HG02973 (cell line): ENCODE data around the gene ZDHHC14.
A peak's percentile ranks its signal among the peaks of the same experiment; 100 is the strongest.
"Not testable (repeated sequence)": the region's sequence is repeated elsewhere in the genome, so short reads cannot be mapped to it uniquely, and the experiment has no call there.

Experiments used
- ATAC-seq: cut with Tn5 transposase; IDR thresholded peaks from one replicate; pipeline ENCODE4 v1.9.1; 2021; ENCODE audit warnings: moderate library complexity; ENCODE audit not compliant: unreplicated experiment

The ZDHHC14 gene

GRCh38 chr6:157380779-157381561 lies at the start of gene ZDHHC14:
ZDHHC14 (plus strand) TSS chr6:157381190.
- peak; percentile 73 for ATAC-seq

- no peak for ATAC-seq
Observed at GRCh38 chr6:157332813-157333212, 48.2 kb upstream of the ZDHHC14 start.

- no peak for ATAC-seq
Observed at GRCh38 chr6:157333537-157333936, 47.5 kb upstream of the ZDHHC14 start.

DNA sequence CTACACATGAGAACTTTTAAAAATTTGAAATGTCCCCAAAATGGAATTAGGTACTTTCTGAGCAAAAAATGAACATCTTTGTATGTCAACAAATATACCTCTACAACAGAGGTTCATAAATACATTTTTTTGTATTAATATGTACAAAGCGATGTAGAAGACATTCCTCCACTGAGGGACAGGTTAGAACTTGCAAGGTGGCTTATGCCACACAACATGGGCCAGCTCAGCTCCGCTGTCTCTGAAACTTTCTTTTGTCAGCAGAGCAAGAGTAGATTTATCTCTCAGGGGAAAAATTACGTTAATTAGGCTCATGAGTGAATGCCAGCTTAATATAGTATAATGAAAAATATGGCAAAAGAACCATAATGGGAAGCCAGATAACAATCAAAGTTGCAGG lies 47.0 kb upstream of the ZDHHC14 start:
- no peak for ATAC-seq

DNA sequence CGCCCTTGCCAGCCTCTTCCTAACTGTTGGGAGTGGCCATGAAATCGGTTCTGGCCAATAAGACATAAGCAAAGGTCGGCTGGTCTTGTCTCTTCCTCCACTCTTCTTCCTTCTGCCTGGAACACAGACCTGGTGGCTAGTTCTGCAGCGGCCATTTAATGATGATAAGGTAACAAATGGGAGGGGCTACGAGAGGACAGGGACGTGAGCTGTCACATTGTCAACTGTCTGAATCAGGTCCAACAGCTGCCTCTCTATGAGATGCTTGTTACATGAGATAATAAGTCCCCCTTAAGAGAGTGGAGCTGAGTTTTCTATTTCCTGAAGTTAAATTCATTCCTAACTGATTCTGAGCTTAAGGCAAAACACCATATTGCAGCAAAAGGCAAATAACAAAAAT lies 45.2 kb upstream of the ZDHHC14 start:
- no peak for ATAC-seq

- not testable (repeated sequence) for ATAC-seq
Observed at GRCh38 chr6:157337276-157337675, 43.7 kb upstream of the ZDHHC14 start.

GRCh38 chr6:157337751-157338150 lies 43.2 kb upstream of the ZDHHC14 start:
- no peak for ATAC-seq

DNA sequence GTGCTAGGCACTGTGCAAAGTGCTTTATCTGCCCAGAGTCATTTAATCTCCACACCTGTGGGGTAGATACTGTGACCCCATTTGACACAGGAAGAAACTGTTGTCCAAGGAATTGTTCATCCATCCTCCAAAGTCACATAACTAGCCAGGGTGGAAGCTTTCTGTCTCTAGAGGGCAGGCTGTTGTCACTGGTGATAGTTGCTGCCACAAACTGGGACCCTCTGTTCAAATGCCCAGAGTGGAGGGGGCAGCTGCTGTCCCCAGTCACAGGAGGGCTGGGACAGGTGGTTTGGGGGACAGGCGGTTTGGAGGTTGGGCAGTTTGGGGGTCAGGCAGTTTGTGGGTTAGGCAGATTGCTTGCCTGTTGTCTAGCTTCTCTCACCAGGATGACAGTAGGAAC lies 41.6 kb upstream of the ZDHHC14 start:
- no peak for ATAC-seq

GRCh38 chr6:157343732-157344131 lies 37.3 kb upstream of the ZDHHC14 start:
- no peak for ATAC-seq

GRCh38 chr6:157346373-157346772 lies 34.6 kb upstream of the ZDHHC14 start:
- no peak for ATAC-seq

GRCh38 chr6:157358287-157358686 lies 22.7 kb upstream of the ZDHHC14 start:
- ATAC-seq = no peak

DNA sequence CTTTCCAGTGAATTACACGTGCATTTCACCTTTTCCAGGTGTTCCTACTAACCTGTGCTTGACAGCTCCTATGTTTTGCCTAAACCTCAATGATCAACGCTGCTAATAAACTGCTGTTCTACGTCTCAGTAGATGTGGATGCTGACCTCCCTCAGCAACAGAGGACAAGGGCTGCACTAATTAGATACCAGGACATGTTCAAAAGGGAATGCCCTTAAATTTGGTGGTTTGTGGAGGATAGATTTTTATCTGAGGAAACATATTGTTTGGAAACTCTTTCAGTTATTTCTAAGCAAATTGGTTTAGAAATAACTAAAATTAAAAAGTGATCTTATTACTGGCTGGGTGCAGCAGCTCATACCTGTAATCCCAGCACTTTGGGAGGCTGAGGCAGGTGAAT lies 19.1 kb upstream of the ZDHHC14 start:
- no peak for ATAC-seq

GRCh38 chr6:157364705-157365104 lies 16.3 kb upstream of the ZDHHC14 start:
- no peak for ATAC-seq

DNA sequence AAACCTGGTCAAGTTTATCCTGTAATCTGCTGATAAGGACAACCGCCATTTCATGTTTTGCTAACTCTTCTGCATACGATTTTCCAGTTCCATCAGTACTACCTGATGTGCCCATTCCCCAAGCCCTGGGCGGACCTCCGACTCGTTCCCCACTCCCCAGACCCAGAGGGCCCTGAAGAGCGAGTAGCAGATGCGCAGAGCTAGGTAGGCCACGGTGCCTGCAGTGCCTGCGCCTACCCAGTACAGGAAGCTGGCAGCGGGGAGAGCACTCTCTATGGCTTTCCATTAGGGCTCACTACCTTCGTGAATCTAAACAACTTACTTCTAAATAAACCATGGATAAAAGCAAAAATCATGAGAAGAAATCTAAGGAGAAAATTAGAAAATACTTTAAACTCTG lies 14.3 kb upstream of the ZDHHC14 start:
- ATAC-seq = no peak

DNA sequence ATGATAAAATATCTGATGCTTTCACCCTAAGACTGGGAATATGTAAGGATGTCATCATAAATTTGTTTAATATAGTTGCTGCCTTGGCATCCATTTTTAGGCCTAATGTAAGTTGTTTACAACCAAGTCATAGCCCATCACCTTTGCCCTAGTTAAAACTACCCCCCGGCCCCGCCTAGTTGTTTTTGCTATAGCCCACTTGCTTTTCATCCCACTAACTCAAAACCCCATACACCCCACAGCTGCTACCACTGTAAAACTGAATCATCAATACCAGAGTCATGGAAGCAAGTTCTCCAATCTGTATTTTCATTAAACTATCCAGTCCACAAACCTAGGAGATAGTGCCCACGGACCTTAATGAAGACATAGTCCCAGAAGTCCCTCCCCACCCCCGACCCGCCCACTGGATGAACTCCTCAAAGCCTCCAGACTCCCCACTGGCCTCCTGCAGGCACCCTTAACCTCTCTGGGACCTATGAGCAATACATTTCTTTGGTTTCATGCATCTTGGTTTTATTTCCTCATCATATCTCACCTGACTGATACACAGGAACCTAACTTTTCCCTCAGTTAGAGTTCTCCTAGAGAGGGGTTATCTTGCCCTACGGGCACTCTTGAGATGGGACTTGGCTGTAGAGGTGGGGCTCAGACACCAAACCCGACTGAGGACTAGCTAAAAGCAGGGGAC lies 12.5 kb upstream of the ZDHHC14 start:
- no peak for ATAC-seq

GRCh38 chr6:157370755-157371154 lies 10.2 kb upstream of the ZDHHC14 start:
- no peak for ATAC-seq

DNA sequence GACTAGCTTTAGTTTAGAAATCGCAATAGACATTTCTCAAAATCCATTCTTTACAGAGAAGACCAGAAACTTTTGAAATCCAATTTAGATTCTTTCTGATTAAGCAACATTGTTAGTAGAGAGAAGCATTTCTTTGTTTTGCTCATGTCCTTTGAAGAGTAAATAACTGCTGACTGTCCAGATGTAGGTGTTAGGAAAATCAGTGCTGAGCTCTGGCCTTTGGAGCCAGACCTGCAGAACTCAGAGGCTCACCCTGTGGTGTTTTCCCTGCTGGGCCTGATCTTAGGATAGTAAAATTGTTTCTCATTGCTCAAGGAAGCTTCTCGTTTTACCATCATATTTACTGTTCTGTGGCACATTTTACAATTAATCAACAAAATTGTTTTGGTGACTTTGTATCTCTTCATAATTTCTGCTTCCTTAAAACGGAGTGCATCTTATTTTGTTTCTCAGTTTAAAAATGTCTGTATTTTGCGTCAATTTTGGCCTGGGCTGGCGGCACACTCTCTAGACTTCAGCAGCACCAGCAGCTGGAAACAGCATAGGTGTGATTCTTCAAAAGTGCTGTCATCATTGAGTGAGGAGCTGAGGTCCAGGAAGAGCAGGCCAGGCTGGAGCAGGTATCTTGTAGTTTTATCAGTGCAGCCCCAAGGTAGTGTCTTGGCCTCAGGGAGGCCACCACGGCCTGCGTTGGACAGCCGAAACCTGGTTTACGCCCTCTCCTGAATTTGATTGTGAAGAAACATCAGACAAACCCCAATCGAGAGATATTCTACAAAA lies 8.3 kb upstream of the ZDHHC14 start:
- ATAC-seq = no peak

- ATAC-seq = no peak
Observed at GRCh38 chr6:157374889-157375443, 6.0 kb upstream of the ZDHHC14 start.

- ATAC-seq = no peak
Observed at GRCh38 chr6:157376241-157376640, 4.7 kb upstream of the ZDHHC14 start.

- no peak for ATAC-seq
Observed at GRCh38 chr6:157376706-157377230, 4.2 kb upstream of the ZDHHC14 start.
